Right ventricle myocardium inferior (tissue), 1 donor: ENCODE results near the gene CRYZ. TPM values are rescaled to one million over a fixed set of nuclear protein-coding genes. Genes with fewer than 3 reads are reported as not detected.
"Not testable (repeated sequence)": the region's sequence is repeated elsewhere in the genome, so short reads cannot be mapped to it uniquely, and the experiment has no call there.

Experiments
- ATAC-seq: fragments of 200-7000 bp; cut with Tn5 transposase; one replicate; pipeline ENCODE4 v1.9.1; 2020; ENCODE audit warnings: mild to moderate bottlenecking, moderate library complexity
- DNase-seq: peaks from one replicate; pipeline ENCODE4 v3.0.0; 2021; ENCODE audit errors: missing footprints
- intact Hi-C: fragments of 100-400 bp; cut with DNase I; formaldehyde crosslinking; loops from one replicate; pipeline ENCODE4 v1.11.0; 2022
- total RNA-seq: library from RNA; stranded (reverse); fragmentation: NEBNext Ultra II Directional; extraction: Animal tissue kit (Norgen Biotek cat#: 25700); gene quantifications from one replicate; pipeline ENCODE4 v1.2.1, GENCODE V29; 2021
- donor health status: DM: no; HTN: yes; CAD: no; lungs with severe emphysema.

The CRYZ gene
- total RNA-seq, 1 donor from 2014 or later, result 39.9 TPM

DNA sequence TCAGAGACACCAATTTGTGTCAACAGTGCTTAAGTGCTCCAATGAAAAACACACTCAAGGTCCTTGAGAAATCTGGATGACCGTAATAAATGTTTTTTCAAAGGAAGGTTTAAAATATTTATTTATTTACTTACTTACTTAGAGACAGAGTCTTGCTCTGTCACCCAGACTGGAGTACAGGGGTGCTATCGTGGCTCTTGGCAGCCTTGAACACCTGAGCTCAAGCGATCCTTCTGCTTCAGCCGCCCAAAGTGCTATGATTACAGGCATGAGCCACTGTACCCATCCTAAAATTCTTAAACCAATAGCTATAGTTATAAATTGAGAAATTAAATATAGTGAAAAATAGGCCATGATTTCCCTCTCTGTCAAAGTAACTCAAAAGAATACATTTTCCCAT lies 41.9 kb downstream of the CRYZ start:
- intact Hi-C loops, result no loop called here
- no peak for DNase-seq
- ATAC-seq, result no peak

GRCh38 chr1:74690364-74690696 lies 42.5 kb downstream of the CRYZ start:
- DNase-seq (no peak), ATAC-seq (no peak)
- intact Hi-C loops, result no loop called here

DNA sequence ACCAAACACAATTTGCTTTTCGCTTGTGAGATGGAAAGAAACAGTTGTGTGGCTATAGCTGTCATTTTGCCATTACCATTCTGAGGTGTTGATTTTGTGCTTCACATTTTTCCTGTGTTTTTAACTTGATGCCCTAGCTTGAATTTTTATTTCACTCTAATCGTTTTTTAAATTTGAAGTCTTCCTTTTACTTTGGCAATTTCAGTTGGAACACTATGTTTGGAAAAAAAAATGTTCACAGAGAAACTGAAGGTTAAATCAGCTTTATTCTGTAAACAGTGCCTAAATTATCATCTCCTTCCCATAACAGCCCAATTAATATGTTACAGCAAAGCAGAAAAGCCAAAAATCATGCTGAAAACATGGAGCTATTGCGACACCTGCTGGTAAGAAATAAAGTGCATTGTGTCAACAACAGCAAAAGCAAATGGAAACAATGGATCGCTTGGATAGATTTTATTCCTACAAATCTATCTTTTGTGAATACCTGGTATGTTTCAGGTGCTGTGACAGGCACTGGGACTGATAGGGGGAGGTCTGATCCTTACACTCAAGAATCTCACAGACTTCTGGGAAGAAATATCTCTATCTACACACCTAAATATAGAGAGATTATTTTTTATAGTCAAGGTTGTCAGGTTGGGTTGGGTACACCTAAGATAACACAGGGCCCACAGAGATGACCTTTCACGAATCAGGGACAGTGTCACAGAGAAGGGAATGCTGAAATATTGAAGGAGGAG lies 43.1 kb downstream of the CRYZ start:
- DNase-seq, result no peak
- intact Hi-C loops, result no loop called here

DNA sequence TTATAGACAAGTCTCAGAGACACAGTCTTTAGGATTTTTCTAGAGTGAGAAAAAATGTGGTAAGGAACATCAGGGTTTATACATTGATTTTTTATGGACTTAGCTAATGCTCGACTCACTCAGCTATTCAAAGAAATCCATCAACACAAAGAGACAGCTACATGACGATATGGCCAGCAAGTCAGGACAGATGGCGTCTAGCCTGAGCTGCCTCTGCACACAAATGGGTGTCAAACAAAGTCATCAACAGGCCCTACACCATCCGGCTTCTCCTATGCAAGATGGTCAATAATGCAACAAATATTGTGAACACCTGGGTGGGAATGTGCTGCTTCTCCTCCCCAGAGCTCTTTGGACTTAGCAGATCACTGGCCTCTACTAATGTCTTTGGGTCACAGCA lies 45.9 kb downstream of the CRYZ start:
- no peak for ATAC-seq
- intact Hi-C loops, result no loop called here
- DNase-seq, result no peak

More for the DNA sequence above, 43.1 kb downstream of the CRYZ start:
- ATAC-seq, result no peak

- no peak for DNase-seq
- intact Hi-C loops, result no loop called here
- no peak for ATAC-seq
These were observed 48.5 kb downstream of the CRYZ start for GRCh38 chr1:74684301-74684700.

- DNase-seq, result no peak
- ATAC-seq, result no peak
- intact Hi-C loops, result no loop called here
These were observed 49.2 kb downstream of the CRYZ start for GRCh38 chr1:74683656-74684055.

DNA sequence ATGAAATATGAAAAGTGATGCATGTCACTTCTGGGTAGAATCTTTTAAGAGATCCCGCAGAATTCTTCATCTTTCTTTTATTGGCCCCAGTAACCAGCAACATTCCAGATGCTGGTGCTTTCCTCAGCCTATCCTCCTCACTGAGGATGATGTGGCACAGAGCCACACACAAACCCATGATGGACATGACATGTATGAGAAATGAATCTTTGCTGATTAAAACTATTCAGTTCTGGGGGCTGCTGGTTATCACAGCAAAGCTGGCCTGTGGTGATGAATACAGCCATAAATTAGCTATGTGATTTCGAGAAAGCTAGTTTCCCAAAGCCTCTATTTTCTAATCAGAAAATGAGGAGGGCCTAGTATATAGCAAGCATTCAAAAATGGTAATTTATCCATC lies 51.0 kb downstream of the CRYZ start:
- no peak for ATAC-seq
- no peak for DNase-seq
- intact Hi-C loops, result no loop called here

DNA sequence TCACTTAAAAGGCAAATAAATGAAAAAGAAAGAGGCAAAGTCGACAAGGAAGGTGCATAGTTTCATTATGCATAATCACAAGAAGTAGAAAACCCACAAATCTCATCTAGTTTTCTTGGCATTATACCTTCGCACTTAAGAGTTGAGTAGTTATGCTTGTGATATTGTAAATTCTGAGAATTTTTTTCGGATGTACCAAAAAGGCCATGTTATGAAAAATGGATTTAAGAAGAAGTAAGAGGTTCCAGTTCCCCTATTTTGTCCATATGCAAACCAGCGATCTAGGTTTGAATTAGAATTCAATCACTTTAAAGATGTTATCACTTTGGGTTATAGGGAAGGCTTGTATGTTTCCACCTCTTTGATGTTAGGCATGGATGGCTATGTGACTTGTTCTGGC lies 51.4 kb downstream of the CRYZ start:
- no peak for DNase-seq
- intact Hi-C loops, result no loop called here

DNA sequence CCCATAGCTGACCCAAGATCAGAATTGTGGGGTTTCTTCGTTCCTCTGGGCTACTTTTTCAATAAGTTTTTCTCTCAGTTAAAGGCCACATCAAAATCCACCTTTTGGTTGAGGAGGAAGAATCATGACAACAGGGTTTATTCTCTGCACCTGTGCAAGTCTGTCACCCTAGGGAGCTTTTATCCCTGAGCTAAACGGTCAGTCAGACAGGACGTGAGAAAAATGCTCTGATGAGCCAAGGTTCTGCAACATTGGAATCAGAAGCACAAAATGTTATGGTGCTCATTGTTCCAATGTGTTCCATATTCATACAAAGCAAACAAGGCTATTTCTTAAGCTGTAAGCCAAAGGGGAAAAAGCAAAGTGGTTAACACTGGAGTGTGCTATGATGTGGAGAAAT lies 51.8 kb downstream of the CRYZ start:
- ATAC-seq (no peak), DNase-seq (no peak)
- intact Hi-C loops, result no loop called here

More for the DNA sequence above, 51.4 kb downstream of the CRYZ start:
- no peak for ATAC-seq

GRCh38 chr1:74679811-74680210 lies 53.0 kb downstream of the CRYZ start:
- intact Hi-C loops, result no loop called here
- ATAC-seq (no peak), DNase-seq (no peak)

- intact Hi-C loops, result no loop called here
- no peak for DNase-seq
- no peak for ATAC-seq
These were observed 54.9 kb downstream of the CRYZ start for GRCh38 chr1:74677926-74678325.

- no peak for DNase-seq
- no peak for ATAC-seq
- intact Hi-C loops, result no loop called here
These were observed 58.4 kb downstream of the CRYZ start for GRCh38 chr1:74674278-74675048.

- DNase-seq (no peak), ATAC-seq (no peak)
- intact Hi-C loops, result no loop called here
These were observed 59.3 kb downstream of the CRYZ start, which contains the start of gene ERICH3 for GRCh38 chr1:74673351-74674111. ERICH3 (minus strand) TSS chr1:74673792; CDS start chr1:74673519, 273 bp downstream.

DNA sequence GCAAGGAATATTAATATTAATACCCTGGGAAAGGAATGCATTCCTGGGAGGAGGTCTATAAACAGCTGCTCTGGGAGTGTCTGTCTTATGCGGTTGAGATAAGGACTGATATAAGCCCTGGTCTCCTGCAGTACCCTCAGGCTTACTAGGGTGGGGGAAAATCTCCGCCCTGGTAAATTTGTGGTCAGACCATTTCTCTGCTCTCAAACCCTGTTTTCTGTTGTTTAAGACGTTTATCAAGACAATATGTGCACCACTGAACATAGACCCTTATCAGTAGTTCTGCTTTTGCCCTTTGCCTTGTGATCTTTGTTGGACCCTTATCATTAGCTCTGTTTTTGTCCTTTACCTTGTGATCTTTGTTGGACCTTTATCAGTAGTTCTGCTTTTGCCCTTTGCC lies 62.0 kb downstream of the CRYZ start:
- ATAC-seq, DNase-seq, intact Hi-C loops: not testable (repeated sequence)

Other genes starting within 250 kb of the CRYZ start
- not detected for gene LRRC53, start 220.4 kb downstream of the CRYZ start, total RNA-seq
- gene ERICH3, start 59.3 kb downstream of the CRYZ start, total RNA-seq, result not detected
- gene TYW3, start 102 bp upstream of the CRYZ start, total RNA-seq, result 19.9 TPM